Fibroblast of skin of right quadriceps (primary cell): ENCODE results near the gene LRRC46.

Experiments used
- DNase-seq: peaks from one replicate; pipeline ENCODE4 v3.0.0-alpha.2; 2013

LRRC46 gene

GRCh38 chr17:47831003-47831933, at the start of gene LRRC46, which contains the start of gene MRPL10:
Gene LRRC46, plus strand, starts transcription at chr17:47831670. Its CDS starts 320 bp downstream, at chr17:47831990.
Gene MRPL10, minus strand, starts transcription at chr17:47831541. Its CDS starts 30 bp downstream, at chr17:47831511.
- peak; percentile 91 for DNase-seq

- DNase-seq = peak; percentile 31
These were observed 45.8 kb upstream of the LRRC46 start for GRCh38 chr17:47785538-47786123.

- peak; percentile 20 for DNase-seq
These were observed 41.6 kb upstream of the LRRC46 start for GRCh38 chr17:47789611-47790561.

- DNase-seq = no peak
These were observed 40.4 kb upstream of the LRRC46 start for GRCh38 chr17:47791025-47791424.

DNA sequence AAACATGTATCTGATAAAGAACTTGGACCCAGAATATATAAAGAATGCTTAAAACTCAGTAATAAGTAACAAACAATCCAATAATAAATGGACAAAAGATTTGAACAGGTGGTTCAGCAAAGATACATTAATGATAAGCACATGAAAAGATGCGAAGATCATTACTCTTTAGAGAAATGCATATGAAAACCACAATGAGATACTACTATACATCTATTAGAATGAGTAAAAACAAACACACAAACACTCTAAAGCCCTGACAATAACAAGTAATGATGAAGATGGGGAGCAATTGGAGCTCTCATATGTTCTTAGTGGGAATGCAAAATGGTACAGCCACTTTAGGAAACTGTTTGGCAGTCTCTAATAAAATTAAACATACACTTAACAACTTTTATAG, 39.0 kb upstream of the LRRC46 start:
- no peak for DNase-seq

DNA sequence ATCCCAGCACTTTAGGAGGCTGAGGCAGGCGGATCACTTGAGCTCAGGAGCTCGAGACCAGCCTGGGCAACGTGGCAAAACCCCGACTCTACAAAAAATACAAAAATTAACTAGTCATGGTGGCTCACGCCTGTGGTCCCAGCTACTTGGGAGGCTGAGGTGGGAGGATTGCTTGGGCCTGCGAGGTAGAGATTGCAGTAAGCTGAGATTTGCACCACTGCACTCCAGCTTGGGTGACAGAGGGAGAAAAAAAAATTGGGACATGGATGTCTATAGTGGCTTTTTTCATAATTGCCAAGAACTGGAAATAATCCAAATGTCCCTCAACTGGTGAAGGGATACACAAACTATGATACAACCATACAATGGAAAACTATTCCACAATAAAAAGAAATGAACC, 38.5 kb upstream of the LRRC46 start:
- no peak for DNase-seq

GRCh38 chr17:47797797-47798196, 33.7 kb upstream of the LRRC46 start:
- no peak for DNase-seq

DNA sequence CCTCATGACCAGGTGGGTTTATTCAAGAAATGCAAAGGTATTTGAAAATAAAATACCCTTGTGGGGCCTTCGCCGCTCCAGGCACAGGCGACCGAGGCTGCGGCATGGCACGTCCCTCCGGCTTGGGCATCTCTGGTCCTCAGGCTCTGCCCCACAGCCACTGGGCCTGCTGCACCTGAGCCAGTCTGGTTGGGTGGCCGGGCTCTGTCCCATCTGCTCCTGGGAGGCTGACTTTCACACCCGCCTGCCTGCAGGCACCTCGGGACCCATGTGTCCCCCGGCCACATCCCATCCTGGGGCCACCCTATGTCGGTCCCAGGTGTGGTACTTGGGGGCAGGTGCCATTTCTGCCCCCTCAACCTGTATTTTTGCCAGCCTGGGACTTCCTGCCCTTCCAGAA, 30.8 kb upstream of the LRRC46 start:
- no peak for DNase-seq

- no peak for DNase-seq
These were observed 30.2 kb upstream of the LRRC46 start for GRCh38 chr17:47801176-47801765.

- no peak for DNase-seq
These were observed 29.6 kb upstream of the LRRC46 start for GRCh38 chr17:47801906-47802305.

- DNase-seq = peak; percentile 24
These were observed 29.0 kb upstream of the LRRC46 start for GRCh38 chr17:47802341-47803022.

GRCh38 chr17:47803201-47803600, 28.3 kb upstream of the LRRC46 start:
- no peak for DNase-seq

DNA sequence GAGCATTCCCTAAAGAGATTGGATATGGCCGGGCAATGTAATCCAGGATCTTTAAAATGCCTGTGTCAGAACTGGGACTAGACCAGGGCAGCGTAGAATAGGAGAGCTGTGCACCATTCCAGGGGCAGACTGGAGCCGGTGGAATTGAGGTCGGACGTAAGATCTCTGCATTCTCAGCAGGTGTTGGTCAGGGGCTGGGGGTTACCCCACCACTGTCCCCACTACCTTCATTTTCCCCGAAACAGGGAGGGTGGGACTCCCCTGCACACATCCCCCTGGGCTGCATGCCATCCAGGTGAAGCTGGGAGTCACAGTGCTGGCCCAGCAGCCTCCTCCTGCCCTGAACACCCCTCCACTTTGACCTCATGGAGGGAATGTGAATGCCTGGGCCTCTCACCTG, 27.7 kb upstream of the LRRC46 start:
- DNase-seq = no peak

GRCh38 chr17:47804461-47804860, 27.0 kb upstream of the LRRC46 start:
- no peak for DNase-seq

- DNase-seq = no peak
These were observed 25.2 kb upstream of the LRRC46 start for GRCh38 chr17:47806026-47806912.

GRCh38 chr17:47806913-47807255, 24.6 kb upstream of the LRRC46 start:
- DNase-seq = no peak

DNA sequence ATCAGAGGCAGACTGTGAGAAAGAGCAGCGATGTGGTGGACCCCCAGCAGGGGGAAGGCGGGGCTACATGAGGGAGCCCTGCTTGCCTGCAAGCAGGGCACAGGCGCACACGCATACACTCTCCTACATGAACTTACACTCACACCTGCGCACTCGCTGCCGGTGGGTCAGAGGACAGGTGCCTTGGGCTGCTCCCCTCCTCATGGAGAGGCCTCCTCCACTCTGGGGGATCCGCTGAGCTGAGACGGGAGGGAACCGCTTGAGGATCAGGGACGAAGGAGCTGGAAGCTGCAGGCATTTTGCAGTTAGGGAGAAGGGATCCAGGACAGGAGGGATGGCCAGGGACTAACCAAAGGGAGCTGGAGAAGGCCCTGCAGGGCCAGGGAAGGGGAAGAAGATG, 24.0 kb upstream of the LRRC46 start:
- no peak for DNase-seq

DNA sequence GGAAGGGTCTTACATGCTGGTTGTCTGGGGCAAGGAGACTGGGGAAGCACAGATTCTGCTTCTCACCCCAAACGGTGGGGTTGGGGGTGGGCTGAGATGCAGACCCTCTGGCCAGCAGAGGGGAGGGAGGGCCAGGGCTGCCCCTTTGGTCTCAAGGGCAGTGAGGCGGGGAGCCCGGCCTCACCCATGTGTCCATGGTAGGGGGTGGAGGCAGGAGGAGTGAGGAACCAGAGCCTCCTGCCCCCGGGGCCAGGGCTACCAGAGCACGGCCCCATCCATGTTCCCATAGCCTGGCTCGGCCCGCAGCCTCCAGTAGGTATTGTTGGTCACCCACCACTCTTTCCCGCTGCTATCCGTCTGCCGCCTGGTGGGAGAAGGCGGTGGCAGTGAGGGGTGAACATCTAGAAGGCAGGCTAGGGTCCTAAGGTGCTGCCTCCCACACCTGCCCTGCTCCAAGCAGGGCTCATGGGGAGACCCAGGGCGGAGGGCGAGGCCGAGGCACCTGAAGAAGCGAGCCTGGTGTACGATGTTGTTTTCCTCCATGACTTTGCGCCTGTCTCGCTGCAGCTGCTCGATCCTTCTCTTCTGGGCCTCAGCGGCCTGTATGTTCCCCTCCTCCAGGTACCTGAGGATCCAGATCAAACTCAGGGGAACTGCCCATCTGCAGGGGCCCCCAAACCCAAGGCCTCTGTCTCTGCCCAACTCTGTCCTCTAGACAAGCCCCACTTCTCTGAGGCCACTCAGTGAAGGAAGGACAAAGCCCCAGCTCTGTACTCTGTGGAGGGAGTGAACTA, 23.2 kb upstream of the LRRC46 start:
- no peak for DNase-seq

DNA sequence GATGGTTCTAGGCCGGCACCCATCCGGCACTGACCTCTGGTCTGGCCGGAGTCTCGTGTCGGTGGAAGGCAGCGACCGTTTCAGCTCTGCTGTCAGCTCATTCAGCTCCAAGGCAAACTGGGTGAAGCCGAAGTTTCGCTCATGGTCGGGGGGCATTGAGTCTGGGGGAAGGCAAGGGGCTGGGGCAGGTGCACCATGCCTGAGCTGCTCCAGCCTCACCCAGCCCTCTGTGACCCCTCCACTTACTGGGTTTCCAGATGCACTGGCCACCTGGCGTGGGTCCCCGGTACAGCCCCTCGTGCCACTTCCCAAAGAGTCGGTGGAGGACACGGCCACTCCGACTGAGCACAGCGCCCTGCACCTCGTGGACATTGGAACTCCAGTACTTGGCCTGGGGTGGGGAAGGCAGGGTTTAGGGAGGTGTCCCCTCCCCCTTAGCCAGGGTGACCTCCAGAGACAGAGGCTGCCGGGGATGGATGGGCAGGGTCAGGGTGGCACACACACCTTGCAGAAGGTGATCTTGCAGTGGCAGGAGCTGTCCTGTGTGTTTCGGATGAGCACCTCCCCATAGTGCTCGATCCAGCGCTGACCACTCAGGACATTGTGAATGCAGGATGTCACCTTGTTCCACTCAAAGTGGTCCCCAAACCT, 22.5 kb upstream of the LRRC46 start:
- DNase-seq = no peak
